Astrocyte (in vitro differentiated cells and primary cell): ENCODE measurements around the gene CCHCR1. TPM values are rescaled to one million over a fixed set of nuclear protein-coding genes. Genes with fewer than 3 reads are reported as not detected.

Source experiments
- DNase-seq: peaks from one replicate; pipeline ENCODE4 v3.0.0-alpha.2; 2010; ENCODE audit warnings: low read depth
- FAIRE-seq: peaks from 2 replicates; lab custom pipeline; 2011; peaks lifted over from hg19 to GRCh38; lab: Jason Lieb, UNC
- H2AFZ ChIP-seq: 2 replicates; pipeline ENCODE4 v1.6.0; 2012; ENCODE audit warnings: low read depth, low read length, inconsistent platforms
- H3K27ac ChIP-seq: 2 replicates; pipeline ENCODE4 v1.5.1; 2011; ENCODE audit warnings: low read depth, low read length, inconsistent platforms
- H3K27me3 ChIP-seq: 2 replicates; pipeline ENCODE4 v1.6.0; 2011; ENCODE audit warnings: low read length, inconsistent platforms; ENCODE audit not compliant: insufficient read depth
- H3K36me3 ChIP-seq: 2 replicates; pipeline ENCODE4 v1.5.1; 2011; ENCODE audit warnings: low read length, inconsistent platforms; ENCODE audit not compliant: insufficient read depth
- H3K4me1 ChIP-seq: 2 replicates; pipeline ENCODE4 v1.5.1; 2011; ENCODE audit warnings: low read length, inconsistent platforms; ENCODE audit not compliant: insufficient read depth
- H3K4me2 ChIP-seq: 2 replicates; pipeline ENCODE4 v1.6.0; 2012; ENCODE audit warnings: low read length, inconsistent platforms
- H3K4me3 ChIP-seq: 2 replicates; pipeline ENCODE4 v1.5.1; 2011; ENCODE audit warnings: low read depth, mild to moderate bottlenecking, low read length, inconsistent platforms; ENCODE audit not compliant: insufficient read depth
- H3K79me2 ChIP-seq: 2 replicates; pipeline ENCODE4 v1.6.0; 2012; ENCODE audit warnings: mild to moderate bottlenecking, low read length, inconsistent platforms; ENCODE audit not compliant: insufficient read depth
- H3K9ac ChIP-seq: 2 replicates; pipeline ENCODE4 v1.6.0; 2012; ENCODE audit warnings: mild to moderate bottlenecking, low read length, inconsistent platforms
- H3K9me3 ChIP-seq: 2 replicates; pipeline ENCODE4 v1.5.1; 2012; ENCODE audit warnings: low read depth, mild to moderate bottlenecking, low read length, inconsistent platforms; ENCODE audit not compliant: insufficient read depth
- H4K20me1 ChIP-seq: 2 replicates; pipeline ENCODE4 v1.6.0; 2012; ENCODE audit warnings: low read length, inconsistent platforms; ENCODE audit not compliant: insufficient read depth
- H3K27ac Mint-ChIP-seq: one replicate; pipeline ENCODE4 v1.8.0; 2021; ENCODE audit warnings: mild to moderate bottlenecking, mixed read lengths; ENCODE audit not compliant: unreplicated experiment
- H3K27me3 Mint-ChIP-seq: one replicate; pipeline ENCODE4 v1.8.0; 2021; ENCODE audit warnings: low read depth, mixed read lengths; ENCODE audit not compliant: unreplicated experiment
- H3K36me3 Mint-ChIP-seq: one replicate; pipeline ENCODE4 v1.8.0; 2021; ENCODE audit warnings: low read depth, mixed read lengths; ENCODE audit not compliant: unreplicated experiment
- H3K4me1 Mint-ChIP-seq: one replicate; pipeline ENCODE4 v1.8.0; 2021; ENCODE audit warnings: low read depth, mixed read lengths; ENCODE audit not compliant: unreplicated experiment
- H3K4me3 Mint-ChIP-seq: one replicate; pipeline ENCODE4 v1.8.0; 2021; ENCODE audit warnings: mild to moderate bottlenecking, moderate library complexity, mixed read lengths; ENCODE audit not compliant: unreplicated experiment
- H3K9me3 Mint-ChIP-seq: one replicate; pipeline ENCODE4 v1.8.0; 2021; ENCODE audit warnings: mild to moderate bottlenecking, mixed read lengths; ENCODE audit not compliant: unreplicated experiment
- CTCF ChIP-seq: IDR thresholded peaks from 2 replicates; pipeline ENCODE4 v1.5.1; 2011; ENCODE audit warnings: low read depth, mild to moderate bottlenecking, inconsistent platforms, low read length, moderate library complexity; ENCODE audit not compliant: insufficient read depth
- EZH2 ChIP-seq: IDR thresholded peaks from 2 replicates; pipeline ENCODE4 v1.6.1; 2012; ENCODE audit warnings: mild to moderate bottlenecking, low read length, inconsistent platforms; ENCODE audit not compliant: insufficient read depth
- total RNA-seq: library from RNA; stranded (reverse); gene quantifications from 2 replicates; pipeline ENCODE4 v1.2.1, GENCODE V29; 2021

CCHCR1 gene
- total RNA-seq, 1 donor from 2014 or later = 11.5 TPM

DNA sequence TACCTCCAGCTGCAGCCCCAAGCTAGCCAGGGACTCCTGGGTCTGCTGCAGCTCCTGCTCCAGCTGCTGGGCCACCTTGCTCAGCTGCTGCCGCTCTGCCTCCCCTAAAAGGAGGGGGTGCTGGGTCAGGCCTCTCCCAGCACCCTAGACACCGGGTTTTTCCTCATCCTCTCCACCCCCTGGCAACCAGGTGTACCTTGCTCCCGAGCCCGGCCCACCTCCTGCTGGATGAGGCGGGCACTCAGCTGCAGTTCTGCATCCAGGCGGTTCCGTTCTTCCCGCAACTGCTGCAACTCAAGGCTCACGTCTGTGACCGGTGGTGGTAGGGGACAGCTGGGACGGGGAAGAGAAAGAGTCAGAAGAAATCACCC, 12.6 kb downstream of the CCHCR1 start:
- no peaks in the 10 kb centered on the region for H4K20me1 ChIP-seq
- H3K36me3 Mint-ChIP-seq = peaks cover 11% of the 10 kb centered on the region
- no peaks in the 10 kb centered on the region for H3K9me3 ChIP-seq
- H3K36me3 ChIP-seq = peaks cover 3% of the 10 kb centered on the region
- DNase-seq (no peak), FAIRE-seq (no peak)
- H3K4me1 Mint-ChIP-seq = peaks cover 21% of the 10 kb centered on the region
- H3K27me3 Mint-ChIP-seq = no peaks in the 10 kb centered on the region
- H3K27ac ChIP-seq = no peak overlapping the region
- H3K4me1 ChIP-seq = peaks cover 10% of the 10 kb centered on the region
- no peaks in the 10 kb centered on the region for H3K79me2 ChIP-seq
- H3K4me2 ChIP-seq = no peak overlapping the region
- no peak overlapping the region for H3K4me3 ChIP-seq
- no peak overlapping the region for H3K4me3 Mint-ChIP-seq
- H2AFZ ChIP-seq = no peak overlapping the region
- H3K27ac Mint-ChIP-seq = peak overlapping the region; percentile 7
- TF ChIP-seq EZH2 (no peak), CTCF (no peak)
- no peaks in the 10 kb centered on the region for H3K9me3 Mint-ChIP-seq
- H3K27me3 ChIP-seq = no peaks in the 10 kb centered on the region
- no peak overlapping the region for H3K9ac ChIP-seq

GRCh38 chr6:31144296-31144969, 13.2 kb downstream of the CCHCR1 start:
- no peak overlapping the region for H3K27ac Mint-ChIP-seq
- TF ChIP-seq CTCF (no peak), EZH2 (no peak)

DNA sequence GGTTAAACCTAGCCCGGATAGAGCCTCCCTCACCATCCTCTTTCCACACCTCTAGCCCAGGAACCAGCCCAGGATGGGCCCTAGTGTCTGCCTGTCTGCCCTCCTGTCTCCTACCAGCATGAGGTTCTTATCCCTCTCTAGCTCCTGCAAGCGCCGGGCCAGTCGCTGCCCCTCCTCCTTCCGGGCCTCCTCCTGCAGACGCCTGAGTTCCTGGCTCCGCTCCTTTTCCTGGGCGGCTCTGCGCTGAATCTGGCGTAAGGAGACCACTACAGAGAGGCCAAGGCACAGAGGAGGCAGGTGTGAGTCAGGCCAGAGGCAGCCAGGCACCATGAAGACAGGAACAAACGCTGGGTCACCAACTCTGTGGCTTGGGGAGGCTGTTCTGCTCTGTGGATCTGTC, 14.5 kb downstream of the CCHCR1 start:
- Mint-ChIP-seq H3K9me3 (no peaks in the 10 kb centered on the region), H3K27me3 (no peaks in the 10 kb centered on the region), H3K4me3 (no peak overlapping the region), H3K27ac (no peak overlapping the region), H3K4me1 (peaks cover 26% of the 10 kb centered on the region), H3K36me3 (peaks cover 8% of the 10 kb centered on the region)
- Histone ChIP-seq H3K4me1 (peaks cover 10% of the 10 kb centered on the region), H3K9ac (no peak overlapping the region), H4K20me1 (no peaks in the 10 kb centered on the region), H3K9me3 (no peaks in the 10 kb centered on the region), H3K36me3 (peaks cover 3% of the 10 kb centered on the region), H3K4me2 (peak overlapping the region; percentile 57), H3K4me3 (no peak overlapping the region), H3K27ac (no peak overlapping the region), H2AFZ (peak overlapping the region; percentile 35), H3K27me3 (no peaks in the 10 kb centered on the region), H3K79me2 (no peaks in the 10 kb centered on the region)
- FAIRE-seq (no peak), DNase-seq (peak; percentile 86)
- TF ChIP-seq EZH2 = no peak

More at GRCh38 chr6:31144296-31144969, 13.2 kb downstream of the CCHCR1 start:
- Histone ChIP-seq H3K9ac (no peak overlapping the region), H3K27me3 (no peaks in the 10 kb centered on the region), H3K4me2 (no peak overlapping the region), H3K4me3 (no peak overlapping the region), H3K9me3 (no peaks in the 10 kb centered on the region), H2AFZ (no peak overlapping the region), H3K4me1 (peaks cover 10% of the 10 kb centered on the region), H3K36me3 (peaks cover 3% of the 10 kb centered on the region), H3K27ac (no peak overlapping the region), H3K79me2 (no peaks in the 10 kb centered on the region), H4K20me1 (no peaks in the 10 kb centered on the region)
- Mint-ChIP-seq H3K9me3 (no peaks in the 10 kb centered on the region), H3K36me3 (peaks cover 8% of the 10 kb centered on the region), H3K4me1 (peaks cover 26% of the 10 kb centered on the region), H3K4me3 (peak overlapping the region; percentile 40), H3K27me3 (no peaks in the 10 kb centered on the region)
- FAIRE-seq (no peak), DNase-seq (no peak)
